Esophagus squamous epithelium (tissue), 5 donors: ENCODE measurements around the gene ADD1. TPM values are rescaled to one million over a fixed set of nuclear protein-coding genes. Genes with fewer than 3 reads are reported as not detected.
A peak's percentile ranks its signal among the peaks of the same experiment; 100 is the strongest.

Experiments used
- DNase-seq: peaks from one replicate; lab custom pipeline; 2025; lab: John Stamatoyannopoulos, UW
- H3K27ac ChIP-seq, 4 donors: fragments of 200-600 bp; sonication (generic); one replicate each; pipeline ENCODE4 v1.5.1; 2016 to 2019; ENCODE audit warnings: mild to moderate bottlenecking in 1 of 4
- H3K27me3 ChIP-seq, 4 donors: fragments of 200-600 bp; sonication (generic); 1 replicate in 3 of 4; 2 replicates in 1 of 4; pipeline versions ENCODE4 v1.5.1 to v1.6.0; 2017 to 2021; ENCODE audit warnings: antibody characterized with exemption in 1 of 4
- H3K36me3 ChIP-seq, 3 donors: fragments of 200-600 bp; sonication (generic); one replicate each; pipeline ENCODE4 v1.5.1; 2016 to 2019
- H3K4me1 ChIP-seq, 3 donors: fragments of 200-600 bp; sonication (generic); one replicate each; pipeline ENCODE4 v1.5.1; 2017 to 2019
- H3K4me3 ChIP-seq, 4 donors: fragments of 200-600 bp; sonication (generic); 1 replicate in 3 of 4; 2 replicates in 1 of 4; pipeline ENCODE4 v1.5.1; 2016 to 2019; ENCODE audit warnings: mild to moderate bottlenecking in 2 of 4, moderate library complexity in 1 of 4
- H3K9me3 ChIP-seq, 3 donors: fragments of 200-600 bp; sonication (generic); one replicate each; pipeline ENCODE4 v1.5.1; 2016 to 2019
- CTCF ChIP-seq, 6 experiments: fragments of 450-650 bp in 4 of 6; fragments of 200-600 bp in 2 of 6; sonication (generic) in 2 of 6; IDR thresholded peaks; one replicate each; pipeline ENCODE4 v1.5.1; 2016 to 2019; ENCODE audit warnings: antibody characterized with exemption in 6 of 6, mild to moderate bottlenecking in 4 of 6, moderate library complexity in 4 of 6
- POLR2A ChIP-seq, 4 donors: fragments of 450-650 bp; IDR thresholded peaks; one replicate each; pipeline ENCODE4 v1.6.1; 2017; ENCODE audit warnings: antibody characterized with exemption in 4 of 4, mild to moderate bottlenecking in 4 of 4, moderate library complexity in 3 of 4
- WGBS, 2 donors: methylation state at CpG; one replicate each; pipeline ENCODE4 v1.1.5; 2018; 5-methylcytosine and 5-hydroxymethylcytosine counted together
- intact Hi-C: fragments of 100-400 bp; cut with DNase I; formaldehyde crosslinking; loops from one replicate; pipeline ENCODE4 v1.15.0; 2022
- total RNA-seq, 4 donors: library from RNA; depleted of rRNA; stranded (reverse); fragments of >200 nt; gene quantifications; one replicate each; pipeline ENCODE4 v1.1.0, GENCODE V29; 2016
- donor health status: DM: yes; HTN: yes; CAD: no.

ADD1 gene
- total RNA-seq, 4 donors from 2014 or later = 81.7 to 144 (median 103) TPM

- Histone ChIP-seq H3K4me3 (peak overlapping the region; percentile 28 to 65 (median 44)), H3K9me3 (no peaks in the 10 kb centered on the region), H3K27ac (peak overlapping the region; percentile 68 to 91 (median 77)), H3K27me3 (no peaks in the 10 kb centered on the region), H3K36me3 (peaks cover 0 to 23% (median 0%) of the 10 kb centered on the region in 3 donors), H3K4me1 (peaks cover 31 to 89% (median 57%) of the 10 kb centered on the region in 3 donors)
- intact Hi-C loops = no loop called here
- WGBS, 2 donors = 25 to 63% methylated on average over 5 to 10 of the region's 20 CpGs
- TF ChIP-seq CTCF (IDR thresholded peaks at IDR 0.05) = no peak
- TF ChIP-seq POLR2A (IDR thresholded peaks at IDR 0.05) = no peak
- DNase-seq = no peak
Measured at GRCh38 chr4:2812612-2813354, 30.9 kb upstream of the ADD1 start.

GRCh38 chr4:2813446-2814405 is 29.9 kb upstream of the ADD1 start:
- Histone ChIP-seq H3K9me3 (no peaks in the 10 kb centered on the region), H3K27ac (peak overlapping the region; percentile 68 to 91 (median 77)), H3K4me3 (peak overlapping the region; percentile 28 to 65 (median 44)), H3K27me3 (no peaks in the 10 kb centered on the region), H3K36me3 (peaks cover 0 to 23% (median 0%) of the 10 kb centered on the region in 3 donors), H3K4me1 (peaks cover 38 to 89% (median 57%) of the 10 kb centered on the region in 3 donors)
- DNase-seq = no peak
- TF ChIP-seq CTCF (IDR thresholded peaks at IDR 0.05) = no peak
- no peak for TF ChIP-seq POLR2A (IDR thresholded peaks at IDR 0.05)
- intact Hi-C loops = no loop called here
- WGBS, 2 donors = 64% methylated on average over 9 to 11 of the region's 17 CpGs

GRCh38 chr4:2814627-2815270 is 28.9 kb upstream of the ADD1 start:
- 67 to 80% methylated on average over 1 to 4 of the region's 7 CpGs for WGBS, 2 donors
- H3K4me3 ChIP-seq = no peak overlapping the region
- no peak for TF ChIP-seq CTCF (IDR thresholded peaks at IDR 0.05)
- TF ChIP-seq POLR2A (IDR thresholded peaks at IDR 0.05) = no peak
- peaks cover 0 to 23% (median 0%) of the 10 kb centered on the region in 3 donors for H3K36me3 ChIP-seq
- no peak overlapping the region for H3K27ac ChIP-seq
- H3K27me3 ChIP-seq = no peaks in the 10 kb centered on the region
- peaks cover 45 to 92% (median 53%) of the 10 kb centered on the region in 3 donors for H3K4me1 ChIP-seq
- no peak for DNase-seq
- intact Hi-C loops = no loop called here
- no peaks in the 10 kb centered on the region for H3K9me3 ChIP-seq

GRCh38 chr4:2816401-2816954 is 27.2 kb upstream of the ADD1 start:
- TF ChIP-seq CTCF (IDR thresholded peaks at IDR 0.05) = no peak
- H3K4me1 ChIP-seq = peaks cover 33 to 78% (median 36%) of the 10 kb centered on the region in 3 donors
- intact Hi-C loops = no loop called here
- H3K27ac ChIP-seq = no peak overlapping the region
- H3K9me3 ChIP-seq = no peaks in the 10 kb centered on the region
- peaks cover 0 to 35% (median 0%) of the 10 kb centered on the region in 3 donors for H3K36me3 ChIP-seq
- no peaks in the 10 kb centered on the region for H3K27me3 ChIP-seq
- DNase-seq = no peak
- H3K4me3 ChIP-seq = no peak overlapping the region
- 94 to 100% methylated on average over 1 of the region's 1 CpG for WGBS, 2 donors
